ENCODE results near the gene SOX5. TPM values are rescaled to one million over a fixed set of nuclear protein-coding genes. Genes with fewer than 3 reads are reported as not detected.

The SOX5 gene
- total RNA-seq, 1 donor from 2014 or later, result 7.8 TPM

GRCh38 chr12:23596568-23596967 lies 352.9 kb downstream of the SOX5 start:
- DNase-seq, result no peak

DNA sequence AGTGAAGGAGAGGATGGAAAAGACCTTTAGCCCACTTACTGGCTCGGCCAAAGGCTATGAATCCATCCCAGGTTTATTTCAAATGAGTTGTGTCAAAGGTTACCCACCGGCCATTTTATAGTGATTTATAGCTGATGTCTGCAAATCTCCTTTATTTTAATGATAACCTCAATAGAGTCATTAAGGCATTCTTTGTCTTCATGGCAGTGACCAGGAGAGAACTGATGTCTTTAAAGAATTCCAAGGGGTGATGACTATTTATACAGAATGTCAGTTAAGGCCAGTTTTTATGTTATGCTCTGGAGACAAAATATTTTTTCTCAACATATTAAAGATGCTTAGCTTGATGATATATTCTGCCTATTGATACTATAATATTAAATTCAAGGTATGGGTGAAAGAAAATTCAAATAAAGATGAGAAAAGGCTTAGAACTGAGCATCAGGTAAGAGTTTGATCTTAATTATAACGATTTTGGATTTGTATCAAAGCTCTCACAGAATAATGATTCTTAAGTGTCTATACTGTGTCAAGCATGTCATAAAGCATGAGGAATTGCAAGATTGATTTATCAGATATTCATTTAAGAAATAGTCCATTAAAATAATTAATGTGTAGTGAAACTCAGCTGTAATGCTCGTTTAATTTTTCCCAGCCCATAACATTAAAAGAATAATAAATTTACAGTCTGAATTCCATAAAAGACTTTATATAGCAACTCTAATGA lies 361.5 kb downstream of the SOX5 start:
- DNase-seq, result no peak

GRCh38 chr12:23585782-23586163 lies 363.7 kb downstream of the SOX5 start:
- DNase-seq, result no peak

DNA sequence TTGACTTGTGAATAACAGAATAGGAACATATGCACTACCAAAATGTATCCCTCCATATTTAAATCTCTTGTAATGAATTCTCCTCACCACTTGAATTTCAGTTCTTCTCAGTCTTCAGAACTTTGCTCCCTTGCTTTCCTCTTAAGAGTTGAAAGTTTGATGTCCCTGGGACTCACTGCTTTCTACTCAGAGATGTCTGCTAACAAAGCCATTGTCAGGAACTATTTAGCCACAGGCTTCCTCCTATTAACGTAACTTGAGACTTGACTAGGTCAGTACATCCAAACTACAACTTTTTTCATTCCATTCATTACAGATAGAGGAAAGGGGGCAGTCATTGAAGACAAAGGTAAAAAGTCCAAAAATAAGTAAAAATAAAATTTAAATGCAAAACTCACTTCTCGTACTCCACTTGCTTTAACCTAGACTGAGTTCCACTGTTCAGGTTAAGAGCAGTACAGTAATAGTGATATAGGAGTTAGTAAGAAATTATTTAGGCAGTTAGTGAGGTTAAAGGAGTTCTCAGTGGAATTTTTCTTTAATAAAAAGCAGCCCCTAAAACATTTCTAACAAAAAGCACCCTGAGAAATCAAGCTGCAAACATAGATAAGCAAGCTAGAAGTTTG lies 364.2 kb downstream of the SOX5 start:
- no peak for DNase-seq

GRCh38 chr12:23581913-23582312 lies 367.6 kb downstream of the SOX5 start:
- DNase-seq, result no peak

- no peak for DNase-seq
Measured at GRCh38 chr12:23579257-23579656, 370.2 kb downstream of the SOX5 start.

- DNase-seq, result no peak
Measured at GRCh38 chr12:23576372-23576771, 373.1 kb downstream of the SOX5 start.

GRCh38 chr12:23569356-23569755 lies 380.1 kb downstream of the SOX5 start:
- DNase-seq, result no peak

DNA sequence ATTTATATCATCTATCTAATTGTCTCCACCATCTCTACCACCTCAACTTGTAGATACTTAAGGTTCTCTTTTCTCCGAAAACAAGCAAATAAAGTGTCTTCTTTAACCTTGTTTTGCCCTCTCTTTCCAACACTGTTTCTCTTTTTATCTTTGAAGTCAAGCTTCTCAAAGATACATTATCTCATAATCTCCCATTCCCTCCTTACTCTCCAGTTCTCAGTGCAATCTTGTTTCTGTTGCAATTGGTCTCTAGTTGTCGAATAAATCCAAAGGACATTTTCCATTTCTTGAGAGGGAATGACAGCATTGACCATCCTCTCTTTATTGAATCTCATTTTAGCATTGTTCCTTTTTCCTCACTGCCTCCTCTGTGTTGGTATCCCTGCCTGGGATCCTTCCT lies 383.3 kb downstream of the SOX5 start:
- no peak for DNase-seq

DNA sequence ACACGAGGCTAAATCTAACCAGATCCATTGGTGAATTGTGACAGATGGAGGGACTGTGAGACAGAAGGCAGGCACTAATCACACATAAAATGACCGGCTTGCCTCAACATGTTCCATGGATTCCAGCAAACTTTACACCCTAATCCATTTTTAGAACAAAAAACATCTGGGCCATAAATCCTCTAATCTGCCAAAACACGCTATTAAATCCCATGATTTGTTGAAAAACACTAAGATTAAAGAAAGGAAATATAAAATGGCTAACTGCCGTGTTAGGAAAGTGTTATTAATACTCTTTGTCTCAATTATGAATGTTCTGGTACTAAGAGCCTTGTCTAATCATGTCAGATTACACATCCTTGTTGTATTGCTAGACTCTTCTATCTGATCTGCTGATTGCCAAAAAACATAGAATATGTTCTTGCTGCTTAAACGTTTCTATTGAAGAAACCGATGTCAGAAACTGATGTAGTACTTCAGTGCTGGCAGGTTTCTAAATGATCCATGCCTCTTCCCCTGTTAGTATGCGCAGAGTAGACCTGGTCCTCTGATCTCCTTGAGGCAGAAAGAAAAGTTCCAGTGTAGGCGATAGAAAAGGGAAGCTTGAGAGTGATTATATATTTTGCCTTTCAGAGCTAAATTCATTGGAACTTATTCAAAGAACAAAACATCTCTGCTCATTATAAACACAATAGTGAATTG lies 384.9 kb downstream of the SOX5 start:
- peak; percentile 49 for DNase-seq

DNA sequence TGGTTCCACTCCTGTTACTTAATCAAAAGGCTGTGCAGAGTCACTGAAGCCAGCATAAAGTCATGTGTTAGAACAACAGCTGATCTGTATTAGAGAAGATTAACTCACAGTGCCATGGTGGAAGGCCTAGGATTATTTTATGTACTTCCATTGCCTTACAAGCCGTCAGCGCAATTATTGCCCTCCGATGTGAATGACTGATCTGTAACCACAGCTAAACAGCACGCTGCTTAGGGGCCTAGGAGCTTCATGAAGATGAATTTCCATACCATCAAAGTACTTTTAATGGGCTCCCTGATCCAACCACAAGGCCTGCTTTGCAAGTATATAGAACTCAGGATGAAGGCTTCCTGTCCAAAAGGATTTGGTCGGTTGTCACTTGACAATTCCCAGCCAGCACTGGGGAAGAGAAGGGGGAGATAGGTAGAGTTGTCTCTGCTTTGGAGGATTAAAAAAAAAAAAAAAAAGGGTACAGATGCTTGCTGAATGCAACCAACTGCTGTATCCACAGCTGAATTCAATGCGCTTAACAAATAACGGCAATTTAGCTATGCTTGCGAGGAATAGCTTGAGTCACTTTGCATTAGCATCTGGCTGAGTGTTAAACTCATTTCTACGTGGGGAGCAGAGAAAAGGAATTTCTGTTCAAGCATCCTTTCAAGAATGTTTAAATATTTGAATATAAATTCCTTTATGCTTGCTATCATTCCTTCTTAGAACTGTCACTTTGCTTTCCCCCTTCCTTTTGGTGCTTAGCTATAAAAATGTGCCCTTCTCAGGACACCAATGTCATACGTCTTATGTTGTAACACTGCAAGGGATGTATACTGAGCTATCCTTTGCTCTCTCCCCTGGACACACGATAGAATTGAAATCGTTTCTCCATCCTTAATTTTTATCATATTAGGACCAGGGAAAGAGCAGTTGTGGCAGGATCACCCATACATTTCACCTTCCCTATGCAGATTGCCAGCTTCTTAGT lies 387.8 kb downstream of the SOX5 start:
- DNase-seq, result peak; percentile 44

DNA sequence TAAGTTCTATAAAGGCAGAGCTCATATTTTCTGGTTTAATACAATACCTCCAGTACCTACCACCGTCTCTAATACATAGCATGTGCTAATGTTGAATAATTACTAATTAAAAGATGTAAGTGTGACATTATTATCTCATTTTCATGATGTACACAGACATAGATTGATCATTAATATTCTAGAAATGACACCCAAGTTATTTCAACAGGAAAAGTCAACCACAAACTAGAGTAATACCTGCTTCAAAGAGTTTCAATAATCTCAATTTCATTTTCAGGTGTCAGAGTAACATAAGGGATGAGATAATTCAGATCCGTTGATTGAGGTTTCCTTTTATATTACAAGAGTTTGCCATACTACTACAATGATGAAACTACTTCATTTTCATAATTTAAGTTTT lies 388.9 kb downstream of the SOX5 start:
- DNase-seq, result no peak

DNA sequence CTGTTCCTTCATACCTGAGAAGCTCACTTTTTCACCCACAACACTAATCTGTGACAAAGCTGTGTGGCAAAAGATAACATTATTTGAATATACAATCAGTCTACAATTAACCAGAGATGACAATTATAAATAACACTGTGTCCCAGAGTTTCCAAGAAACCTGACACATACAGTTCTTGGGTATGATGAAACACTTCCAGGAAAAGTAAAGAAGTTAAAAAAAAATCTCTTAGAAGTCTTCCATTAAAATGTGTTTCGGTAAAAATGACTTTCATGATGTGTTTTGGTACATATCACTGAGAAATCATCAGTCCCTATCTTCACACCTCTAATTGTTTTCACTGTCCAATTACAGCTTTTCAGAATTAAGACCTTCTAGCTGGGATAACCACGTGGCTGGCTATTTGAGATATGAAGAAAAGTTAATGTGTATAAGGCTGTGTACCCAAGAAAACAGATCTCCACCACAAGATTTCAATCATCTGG lies 390.2 kb downstream of the SOX5 start:
- no peak for DNase-seq

GRCh38 chr12:23556661-23557060 lies 392.8 kb downstream of the SOX5 start:
- DNase-seq, result no peak

GRCh38 chr12:23555825-23556207 lies 393.7 kb downstream of the SOX5 start:
- DNase-seq, result no peak

DNA sequence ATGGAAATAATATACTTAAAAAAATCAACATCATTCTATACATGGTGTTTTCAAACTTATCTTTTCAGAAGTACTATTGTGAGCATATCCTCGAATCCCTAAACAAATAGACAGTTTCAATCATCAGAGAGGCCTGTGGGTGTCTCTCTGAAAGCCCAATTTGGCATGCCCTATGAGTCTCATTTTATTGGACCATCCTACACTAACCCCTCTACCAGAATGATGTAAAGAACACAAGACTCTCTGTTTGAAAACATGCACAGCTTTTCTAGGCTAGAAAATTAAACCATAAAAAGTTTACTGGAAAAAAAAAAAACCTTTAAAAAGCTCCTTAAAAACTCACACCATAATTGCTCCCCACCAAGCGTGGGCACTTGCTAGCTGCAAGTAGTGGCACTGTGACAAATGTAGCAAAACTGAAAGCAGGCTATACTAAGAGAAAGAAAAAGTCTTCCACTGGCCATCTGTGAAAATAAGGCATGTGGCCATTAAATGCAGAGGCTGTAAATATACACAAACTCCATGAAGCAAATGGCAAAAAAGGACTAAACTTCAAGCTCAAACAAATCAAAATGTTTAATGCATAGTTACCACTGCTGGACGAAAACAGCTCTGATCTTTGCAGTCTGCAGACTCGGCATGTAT lies 394.2 kb downstream of the SOX5 start:
- no peak for DNase-seq

- DNase-seq, result no peak
Measured at GRCh38 chr12:23552417-23552816, 397.1 kb downstream of the SOX5 start.

DNA sequence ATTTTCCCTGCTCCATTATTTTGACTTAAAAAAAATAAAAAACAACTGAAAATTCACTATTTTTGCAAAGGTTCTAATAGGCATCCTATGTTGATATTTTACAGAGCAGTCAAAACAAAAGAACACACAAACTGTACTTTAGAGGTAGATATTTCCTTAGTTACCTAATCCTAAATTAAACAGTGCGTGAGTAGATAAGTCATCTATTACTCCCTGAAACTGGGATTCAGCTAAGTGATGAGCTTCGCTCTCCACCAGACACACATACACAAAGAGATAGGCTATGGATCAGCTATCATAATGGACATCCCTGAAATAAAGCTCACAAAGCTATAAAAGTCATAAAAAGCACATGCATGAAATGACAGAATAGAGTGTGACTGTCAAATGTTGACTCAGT lies 398.7 kb downstream of the SOX5 start:
- DNase-seq, result no peak

GRCh38 chr12:23548742-23549141 lies 400.7 kb downstream of the SOX5 start:
- no peak for DNase-seq

DNA sequence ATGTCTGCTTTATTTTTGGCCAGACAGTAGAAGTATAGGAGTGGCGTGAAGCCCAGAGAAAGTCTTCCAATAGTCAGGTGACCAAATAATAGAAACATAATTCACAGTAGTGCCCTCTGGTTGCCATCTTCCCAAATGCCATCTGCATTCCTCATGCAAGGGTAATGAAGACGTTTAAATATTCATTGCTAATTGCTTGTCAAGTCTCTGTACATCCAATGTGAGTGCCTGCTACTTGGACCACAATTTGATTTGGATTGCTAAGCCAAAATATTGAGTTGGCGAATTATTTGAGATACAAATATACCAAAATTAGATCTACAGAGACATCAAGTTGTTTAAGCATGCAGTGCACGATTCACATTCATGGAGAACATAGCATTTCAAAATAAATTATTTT lies 402.7 kb downstream of the SOX5 start:
- no peak for DNase-seq

- no peak for DNase-seq
Measured at GRCh38 chr12:23543767-23544166, 405.7 kb downstream of the SOX5 start.

DNA sequence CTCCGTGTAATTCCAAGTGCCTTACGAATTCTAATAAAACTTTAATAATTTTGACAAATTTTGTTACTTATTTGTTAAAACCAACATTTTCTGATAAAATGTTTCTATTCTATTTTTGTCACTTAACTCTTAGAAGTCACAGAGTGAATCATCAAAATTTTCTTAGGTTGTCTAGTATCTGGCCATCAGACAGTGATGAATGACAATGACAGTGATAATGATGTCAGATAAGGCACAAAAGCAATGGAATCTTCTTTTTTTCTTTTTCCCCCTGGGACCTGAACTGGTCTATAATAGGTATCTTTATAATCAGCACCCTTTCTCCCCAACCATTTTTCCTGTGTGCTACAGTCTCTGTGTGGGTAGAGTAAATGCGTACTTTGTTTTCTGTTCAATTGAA lies 407.3 kb downstream of the SOX5 start:
- no peak for DNase-seq
